Trophoblast cell (in vitro differentiated cells and primary cell): ENCODE results near the gene RBPJ.

ENCODE experiments used
- DNase-seq, 2 donors: peaks; one replicate each; pipeline ENCODE4 v3.0.0-alpha.2; 2016
- H2AFZ ChIP-seq: 2 replicates; pipeline ENCODE4 v1.6.1; 2013; ENCODE audit warnings: low read length, moderate library complexity, mild to moderate bottlenecking; ENCODE audit not compliant: insufficient read depth, poor library complexity
- H2AK5ac ChIP-seq: 2 replicates; pipeline ENCODE4 v1.6.1; 2013; ENCODE audit warnings: mild to moderate bottlenecking, low read length
- H2BK120ac ChIP-seq: 2 replicates; pipeline ENCODE4 v1.6.1; 2013; ENCODE audit warnings: low read length, mild to moderate bottlenecking, moderate library complexity; ENCODE audit not compliant: insufficient read depth, poor library complexity
- H2BK12ac ChIP-seq: 2 replicates; pipeline ENCODE4 v1.6.1; 2013; ENCODE audit warnings: mild to moderate bottlenecking, low read length, moderate library complexity
- H2BK5ac ChIP-seq: 2 replicates; pipeline ENCODE4 v1.6.1; 2013; ENCODE audit warnings: low read length, low read depth, moderate library complexity, mild to moderate bottlenecking; ENCODE audit not compliant: poor library complexity
- H3K14ac ChIP-seq: 2 replicates; pipeline ENCODE4 v1.6.1; 2013; ENCODE audit warnings: mild to moderate bottlenecking, low read length
- H3K18ac ChIP-seq: 2 replicates; pipeline ENCODE4 v1.6.1; 2013; ENCODE audit warnings: mild to moderate bottlenecking, low read length
- H3K23ac ChIP-seq: 2 replicates; pipeline ENCODE4 v1.6.1; 2013; ENCODE audit warnings: low read length
- H3K27ac ChIP-seq: 2 replicates; pipeline ENCODE4 v1.5.1; 2013; ENCODE audit warnings: low read depth, mild to moderate bottlenecking, inconsistent platforms, low read length, moderate library complexity
- H3K27me3 ChIP-seq: 2 replicates; pipeline ENCODE4 v1.6.1; 2013; ENCODE audit warnings: inconsistent platforms, mild to moderate bottlenecking, low read length, moderate library complexity; ENCODE audit not compliant: insufficient read depth
- H3K36me3 ChIP-seq, 2 experiments: 1 replicate in 1 of 2; 2 replicates in 1 of 2; pipeline ENCODE4 v1.6.1; 2013; ENCODE audit warnings: low read length in 2 of 2, mild to moderate bottlenecking in 2 of 2, moderate library complexity in 1 of 2; ENCODE audit not compliant: insufficient read depth in 2 of 2, control insufficient read depth in 1 of 2
- H3K4ac ChIP-seq: 2 replicates; pipeline ENCODE4 v1.6.1; 2013; ENCODE audit warnings: low read depth, mild to moderate bottlenecking, low read length, moderate library complexity
- H3K4me1 ChIP-seq, 2 experiments: 1 replicate in 1 of 2; 2 replicates in 1 of 2; pipeline ENCODE4 v1.6.1; 2013; ENCODE audit warnings: low read length in 2 of 2, mild to moderate bottlenecking in 2 of 2, moderate library complexity in 1 of 2; ENCODE audit not compliant: insufficient read depth in 2 of 2, control insufficient read depth in 1 of 2
- H3K4me2 ChIP-seq: 2 replicates; pipeline ENCODE4 v1.6.1; 2013; ENCODE audit warnings: inconsistent platforms, mild to moderate bottlenecking, low read length, moderate library complexity
- H3K4me3 ChIP-seq: 2 replicates; pipeline ENCODE4 v1.5.1; 2013; ENCODE audit warnings: mild to moderate bottlenecking, low read depth, low read length, inconsistent platforms
- H3K79me1 ChIP-seq: one replicate; pipeline ENCODE4 v1.6.1; 2013; ENCODE audit warnings: low read length
- H3K79me2 ChIP-seq: 2 replicates; pipeline ENCODE4 v1.6.1; 2013; ENCODE audit warnings: low read length, mild to moderate bottlenecking; ENCODE audit not compliant: control insufficient read depth, insufficient read depth, poor library complexity
- H3K9ac ChIP-seq: 2 replicates; pipeline ENCODE4 v1.6.1; 2013; ENCODE audit warnings: mild to moderate bottlenecking, low read length
- H3K9me3 ChIP-seq: 2 replicates; pipeline ENCODE4 v1.6.1; 2013; ENCODE audit warnings: low read depth, mild to moderate bottlenecking, control low read depth, inconsistent platforms, low read length; ENCODE audit not compliant: insufficient read depth
- H4K12ac ChIP-seq: 2 replicates; pipeline ENCODE4 v1.6.1; 2013; ENCODE audit warnings: low read depth, mild to moderate bottlenecking, low read length, moderate library complexity
- H4K8ac ChIP-seq: 2 replicates; pipeline ENCODE4 v1.6.1; 2013; ENCODE audit warnings: low read depth, mild to moderate bottlenecking, low read length, moderate library complexity
- H4K91ac ChIP-seq: one replicate; pipeline ENCODE4 v1.6.1; 2013; ENCODE audit warnings: low read depth, mild to moderate bottlenecking, low read length, moderate library complexity
- WGBS: extraction: QIAGEN DNeasy Blood & Tissue Kit; methylation state at CpG from one replicate; pipeline ENCODE4 v1.1.7; 2013; ENCODE audit warnings: missing lambda C conversion rate; ENCODE audit not compliant: insufficient read length, insufficient coverage; ENCODE audit errors: extremely low coverage; 5-methylcytosine and 5-hydroxymethylcytosine counted together

Gene RBPJ

GRCh38 chr4:26346203-26346620 lies 25.4 kb downstream of the RBPJ start:
- no peak overlapping the region for H3K27ac ChIP-seq
- no peak overlapping the region for H2AK5ac ChIP-seq
- H3K4me1 ChIP-seq, result peaks cover 3 to 8% of the 10 kb centered on the region in 2 experiments
- no peak overlapping the region for H4K12ac ChIP-seq
- no peak overlapping the region for H3K23ac ChIP-seq
- no peak overlapping the region for H2BK12ac ChIP-seq
- no peak overlapping the region for H3K18ac ChIP-seq
- H3K9me3 ChIP-seq, result no peaks in the 10 kb centered on the region
- no CpG with 5 or more reads among the region's 6 CpGs for WGBS
- H2BK5ac ChIP-seq, result no peak overlapping the region
- no peak overlapping the region for H4K91ac ChIP-seq
- no peak overlapping the region for H2BK120ac ChIP-seq
- no peak overlapping the region for H3K9ac ChIP-seq
- no peaks in the 10 kb centered on the region for H3K27me3 ChIP-seq
- no peak overlapping the region for H3K14ac ChIP-seq
- H3K4me2 ChIP-seq, result no peak overlapping the region
- H3K79me2 ChIP-seq, result peaks cover 10% of the 10 kb centered on the region
- no peak overlapping the region for H4K8ac ChIP-seq
- no peaks in the 10 kb centered on the region for H3K79me1 ChIP-seq
- peak overlapping the region; percentile 21 for H3K4ac ChIP-seq
- no peak overlapping the region for H2AFZ ChIP-seq
- H3K36me3 ChIP-seq, result no peaks in the 10 kb centered on the region
- DNase-seq, result no peak
- no peak overlapping the region for H3K4me3 ChIP-seq

- H2BK12ac ChIP-seq, result no peak overlapping the region
- H2AK5ac ChIP-seq, result no peak overlapping the region
- no peaks in the 10 kb centered on the region for H3K9me3 ChIP-seq
- H3K14ac ChIP-seq, result no peak overlapping the region
- H3K4me3 ChIP-seq, result no peak overlapping the region
- no peaks in the 10 kb centered on the region for H3K27me3 ChIP-seq
- H4K91ac ChIP-seq, result no peak overlapping the region
- H3K4me2 ChIP-seq, result no peak overlapping the region
- H2BK5ac ChIP-seq, result no peak overlapping the region
- H3K79me1 ChIP-seq, result no peaks in the 10 kb centered on the region
- H3K18ac ChIP-seq, result no peak overlapping the region
- H3K79me2 ChIP-seq, result peaks cover 14% of the 10 kb centered on the region
- H2AFZ ChIP-seq, result no peak overlapping the region
- WGBS, result no CpG with 5 or more reads among the region's 2 CpGs
- no peak overlapping the region for H3K4ac ChIP-seq
- H4K12ac ChIP-seq, result no peak overlapping the region
- DNase-seq, result no peak
- H3K4me1 ChIP-seq, result no peaks in the 10 kb centered on the region
- H3K23ac ChIP-seq, result no peak overlapping the region
- H3K27ac ChIP-seq, result no peak overlapping the region
- no peak overlapping the region for H4K8ac ChIP-seq
- no peak overlapping the region for H2BK120ac ChIP-seq
- H3K36me3 ChIP-seq, result no peaks in the 10 kb centered on the region
- no peak overlapping the region for H3K9ac ChIP-seq
Observed at GRCh38 chr4:26349496-26349895, 28.7 kb downstream of the RBPJ start.

GRCh38 chr4:26351685-26352084 lies 30.9 kb downstream of the RBPJ start:
- Histone ChIP-seq H3K9ac (no peak overlapping the region), H3K27me3 (no peaks in the 10 kb centered on the region), H2AK5ac (no peak overlapping the region), H2BK5ac (no peak overlapping the region), H2AFZ (no peak overlapping the region), H3K4me3 (no peak overlapping the region), H4K8ac (no peak overlapping the region), H4K91ac (no peak overlapping the region), H3K79me2 (peaks cover 14% of the 10 kb centered on the region), H4K12ac (no peak overlapping the region), H3K79me1 (no peaks in the 10 kb centered on the region), H3K27ac (no peak overlapping the region), H3K4ac (peak overlapping the region; percentile 69), H3K4me1 (peaks cover 0 to 2% of the 10 kb centered on the region in 2 experiments), H3K14ac (no peak overlapping the region), H2BK12ac (no peak overlapping the region), H2BK120ac (no peak overlapping the region), H3K4me2 (no peak overlapping the region), H3K18ac (no peak overlapping the region), H3K36me3 (no peaks in the 10 kb centered on the region), H3K23ac (no peak overlapping the region), H3K9me3 (no peaks in the 10 kb centered on the region)
- DNase-seq, result no peak
- WGBS, result no CpG with 5 or more reads among the region's 2 CpGs

GRCh38 chr4:26354491-26354890 lies 33.7 kb downstream of the RBPJ start:
- WGBS, result no CpG with 5 or more reads among the region's 7 CpGs

More at GRCh38 chr4:26354491-26354890, 33.7 kb downstream of the RBPJ start:
- no peak overlapping the region for H2BK5ac ChIP-seq
- no peak overlapping the region for H3K27ac ChIP-seq
- H3K4ac ChIP-seq, result peak overlapping the region; percentile 83
- H2BK12ac ChIP-seq, result no peak overlapping the region
- H4K12ac ChIP-seq, result no peak overlapping the region
- H3K79me2 ChIP-seq, result peaks cover 8% of the 10 kb centered on the region
- H2BK120ac ChIP-seq, result no peak overlapping the region
- H2AFZ ChIP-seq, result peak overlapping the region; percentile 41
- no peak overlapping the region for H3K18ac ChIP-seq
- H4K8ac ChIP-seq, result no peak overlapping the region
- H4K91ac ChIP-seq, result no peak overlapping the region
- no peak overlapping the region for H3K14ac ChIP-seq
- no peak for DNase-seq
- H3K9ac ChIP-seq, result no peak overlapping the region
- H3K27me3 ChIP-seq, result no peaks in the 10 kb centered on the region
- H2AK5ac ChIP-seq, result no peak overlapping the region
- no peak overlapping the region for H3K4me3 ChIP-seq
- H3K23ac ChIP-seq, result no peak overlapping the region
- no peaks in the 10 kb centered on the region for H3K79me1 ChIP-seq
- no peaks in the 10 kb centered on the region for H3K9me3 ChIP-seq
- no peak overlapping the region for H3K4me2 ChIP-seq
- H3K4me1 ChIP-seq, result peaks cover 0 to 2% of the 10 kb centered on the region in 2 experiments
- H3K36me3 ChIP-seq, result no peaks in the 10 kb centered on the region
